Cortex of kidney (tissue), 1 donor: ENCODE measurements around the gene TMEM63C.

Experiments
- DNase-seq: peaks from one replicate; lab custom pipeline; 2025; lab: John Stamatoyannopoulos, UW

Gene TMEM63C

DNA sequence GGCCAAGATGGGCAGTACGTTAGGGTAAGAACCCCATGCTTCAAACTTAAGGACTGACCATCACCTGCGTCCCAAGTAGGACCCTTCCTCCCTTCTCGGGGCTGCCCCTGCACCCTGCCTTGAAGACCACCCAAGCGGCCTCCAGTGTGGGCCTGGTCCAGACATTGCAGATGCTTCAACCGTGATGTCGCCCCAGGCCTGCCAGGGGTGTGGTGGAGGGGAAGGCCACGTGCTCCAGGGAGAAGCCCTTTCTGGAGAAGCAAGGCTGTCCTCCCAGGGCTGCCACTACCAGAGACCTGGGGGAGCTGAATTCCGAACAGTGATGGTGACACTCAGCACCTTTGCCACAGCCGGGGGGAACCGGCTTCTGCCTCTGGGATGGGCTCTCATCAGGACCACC is 76.1 kb downstream of the TMEM63C start:
- no peak for DNase-seq

DNA sequence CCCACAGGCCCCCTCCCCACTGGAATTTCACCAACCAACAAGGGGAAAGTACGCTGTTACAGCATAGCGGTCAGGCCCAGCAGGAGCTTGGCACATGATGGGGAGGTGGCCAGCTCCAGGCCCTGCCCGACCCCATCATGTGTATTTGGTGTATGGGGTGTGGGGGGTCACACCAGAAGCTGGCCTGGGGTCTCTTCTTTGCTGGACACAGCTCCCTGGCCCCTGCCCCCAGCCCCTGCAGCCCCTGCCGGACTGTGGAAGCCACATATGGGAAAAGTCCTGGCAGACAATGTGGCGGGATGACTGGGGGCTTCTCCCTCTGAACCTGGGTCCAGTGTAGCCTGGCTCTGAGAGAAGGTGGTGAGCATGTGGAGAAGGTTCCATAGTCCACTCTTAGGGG is 77.0 kb downstream of the TMEM63C start:
- DNase-seq = no peak

DNA sequence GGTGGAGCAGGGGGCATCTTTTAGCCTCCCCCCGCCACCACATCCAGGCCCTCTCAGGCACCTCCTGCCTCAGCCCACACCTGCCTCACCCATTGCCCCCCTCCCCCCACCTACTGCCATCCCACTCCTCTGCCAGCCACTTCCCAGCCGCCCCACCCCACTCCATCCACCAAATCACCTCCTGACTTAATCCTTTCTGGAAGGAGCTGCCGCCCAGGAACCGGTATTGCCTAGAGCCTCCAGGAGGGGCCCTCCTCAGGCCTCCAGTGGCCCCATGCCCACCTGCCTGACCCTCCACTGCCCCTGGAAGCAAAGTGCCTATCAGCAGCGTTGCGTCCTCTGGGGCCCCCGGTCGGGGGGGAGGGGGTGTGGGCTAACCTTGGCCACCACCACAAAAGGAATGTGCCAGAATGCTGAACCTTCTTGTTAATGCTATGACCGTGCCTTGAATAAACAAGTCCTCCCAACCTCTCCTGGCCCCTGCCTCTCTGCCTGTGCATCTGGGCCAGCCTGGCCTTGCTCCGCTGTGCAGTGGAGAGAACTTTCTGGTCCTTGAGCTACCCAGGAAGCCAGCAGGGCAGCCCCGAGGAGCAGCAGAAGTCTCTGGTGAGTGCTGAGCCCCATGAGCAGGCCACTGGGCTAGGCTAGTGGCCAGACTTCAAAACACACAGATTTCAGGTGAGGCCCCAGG is 77.6 kb downstream of the TMEM63C start:
- no peak for DNase-seq

DNA sequence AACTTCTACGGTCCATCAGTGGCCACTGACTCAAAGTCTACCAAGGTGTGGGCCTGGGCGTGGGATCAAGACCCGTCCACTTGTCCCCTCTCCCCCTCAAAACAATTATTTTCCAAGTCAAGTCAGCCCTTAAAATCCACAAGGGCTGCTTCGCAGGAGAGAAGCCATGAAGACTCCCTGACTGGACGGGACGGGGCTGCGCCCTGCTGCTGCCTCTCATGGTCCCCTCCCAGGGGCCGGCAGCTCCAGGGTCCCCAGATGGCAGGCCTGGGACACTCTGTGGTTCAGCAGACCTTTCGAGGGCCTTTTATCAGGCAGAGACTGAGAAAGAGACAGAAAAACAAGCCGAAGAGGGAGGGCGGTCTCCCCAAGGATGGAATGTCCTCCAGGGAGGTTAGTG is 78.6 kb downstream of the TMEM63C start:
- no peak for DNase-seq

DNA sequence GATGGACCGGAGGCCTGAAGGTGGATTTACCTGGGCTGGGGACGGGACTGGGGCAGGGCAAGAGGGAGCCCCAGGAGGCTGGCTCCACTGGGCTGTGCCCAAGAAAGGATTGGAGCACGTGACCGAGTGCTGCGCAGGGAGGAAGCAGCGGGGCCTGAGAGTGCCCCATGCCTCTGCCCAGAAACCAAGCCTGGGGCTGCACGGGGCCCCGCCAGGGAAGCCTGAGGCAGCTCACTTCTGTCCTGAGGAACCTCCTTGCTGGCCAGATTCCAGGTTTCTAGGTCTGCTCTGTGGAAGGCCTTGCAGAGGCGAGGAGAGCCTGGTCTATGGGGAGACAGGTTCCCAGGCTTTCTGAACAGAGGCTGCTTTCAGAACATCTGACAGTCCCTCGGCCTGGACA is 79.0 kb downstream of the TMEM63C start:
- DNase-seq = no peak

DNA sequence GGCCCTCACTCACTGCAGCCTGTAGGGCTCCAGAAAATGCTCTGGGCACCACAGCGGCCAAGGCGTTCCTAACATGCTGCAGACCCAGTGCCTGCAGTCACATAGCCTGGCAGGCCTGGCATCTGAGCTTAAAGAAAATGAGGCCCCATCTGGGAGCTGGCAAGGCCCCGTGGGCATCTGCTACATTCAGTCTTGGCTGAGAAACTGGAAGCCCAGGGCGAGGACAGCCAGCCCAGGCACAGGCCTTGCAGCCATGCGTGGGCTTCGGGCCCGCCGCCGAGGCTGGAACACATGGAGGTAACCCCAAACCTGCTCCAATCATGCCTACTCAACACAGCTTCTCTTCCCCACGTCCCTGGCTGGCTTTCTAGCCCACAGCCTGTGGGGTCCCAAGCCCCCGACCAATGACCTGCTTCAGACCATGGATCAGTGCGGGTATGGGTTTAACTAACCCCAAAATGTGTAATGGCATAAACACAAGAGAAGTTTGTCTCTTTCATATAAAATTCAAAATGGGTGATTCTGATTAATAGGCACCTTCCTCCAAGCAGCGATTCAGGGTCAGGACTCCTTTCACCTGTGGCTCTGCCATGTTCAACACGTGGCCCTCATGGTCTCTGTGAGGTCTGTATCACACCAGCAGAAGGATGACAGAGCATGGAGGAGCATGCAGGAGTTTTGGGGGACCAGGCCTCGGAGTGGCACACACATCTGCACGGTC is 83.0 kb downstream of the TMEM63C start:
- no peak for DNase-seq

DNA sequence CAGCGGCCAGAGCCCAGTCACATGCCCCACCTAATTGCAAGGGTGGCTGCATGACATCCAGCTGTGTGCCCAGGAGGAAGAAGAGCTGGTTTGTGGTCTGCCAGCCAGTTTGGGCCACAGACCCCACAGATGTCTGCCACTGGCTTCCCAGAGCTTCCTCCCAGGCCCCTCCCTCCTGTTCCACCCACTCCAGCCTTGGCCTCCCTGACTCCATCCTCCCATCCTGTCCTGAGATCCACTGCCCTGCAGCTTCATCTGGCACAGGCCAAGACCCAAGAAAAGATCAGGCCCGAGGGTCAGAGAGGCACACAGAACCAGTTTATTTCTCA is 83.6 kb downstream of the TMEM63C start:
- no peak for DNase-seq

DNA sequence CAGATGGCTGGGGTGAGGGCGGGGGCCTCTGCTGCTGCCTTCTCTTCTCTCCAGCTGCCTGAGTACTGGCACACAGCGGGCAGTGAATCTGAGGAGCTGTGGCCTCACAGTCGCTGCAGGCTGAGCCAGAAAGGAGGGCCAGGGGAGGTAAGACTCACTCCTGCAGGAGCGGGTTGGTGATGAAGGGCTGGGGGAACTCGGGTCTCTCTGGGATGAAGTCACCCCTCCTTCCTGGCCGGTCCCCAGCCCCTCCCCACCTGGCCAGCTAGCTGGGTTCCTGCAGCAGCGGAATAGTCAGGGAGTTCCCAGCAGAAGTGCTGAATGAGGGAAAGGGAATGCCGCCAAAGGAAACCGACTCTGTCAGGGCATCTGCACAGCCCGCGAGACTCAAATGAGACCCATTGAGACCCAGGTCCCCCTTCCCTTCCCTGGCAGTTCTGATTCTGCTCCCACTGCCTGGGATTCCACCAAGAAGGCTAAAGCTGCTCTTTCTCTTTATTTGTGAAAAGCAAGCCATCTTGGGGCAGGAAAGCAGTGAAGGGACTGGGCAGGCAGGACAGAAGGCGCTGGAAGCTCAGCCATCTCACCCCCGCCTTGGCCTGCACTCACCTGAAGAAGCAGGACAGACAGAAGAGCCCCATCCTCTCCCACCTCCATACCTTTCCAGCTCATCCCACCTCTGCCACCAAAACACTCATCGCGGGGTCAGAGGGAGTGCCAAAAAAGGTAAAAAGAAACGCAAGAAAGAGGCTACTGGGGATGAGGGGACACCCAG is 84.2 kb downstream of the TMEM63C start:
- DNase-seq = no peak

DNA sequence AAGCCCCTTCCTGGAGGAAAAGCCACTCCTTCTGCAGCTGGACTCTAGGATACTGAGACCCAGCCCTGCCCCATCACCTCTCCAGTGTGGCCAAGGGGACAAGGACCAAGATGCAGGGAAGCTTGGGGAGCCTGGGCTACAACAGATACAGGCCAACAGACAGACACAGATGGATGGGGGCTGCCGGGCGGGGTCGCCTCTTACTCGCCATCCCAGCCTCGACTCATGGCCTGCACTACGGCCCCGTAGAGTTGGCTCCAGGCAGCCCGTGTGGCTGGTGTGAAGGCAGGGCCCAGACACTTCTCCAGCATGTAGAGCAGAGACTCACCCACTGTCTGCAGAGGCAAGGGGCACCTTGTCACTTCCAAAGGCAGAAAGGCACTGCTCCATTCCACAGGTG is 84.7 kb downstream of the TMEM63C start:
- DNase-seq = no peak

DNA sequence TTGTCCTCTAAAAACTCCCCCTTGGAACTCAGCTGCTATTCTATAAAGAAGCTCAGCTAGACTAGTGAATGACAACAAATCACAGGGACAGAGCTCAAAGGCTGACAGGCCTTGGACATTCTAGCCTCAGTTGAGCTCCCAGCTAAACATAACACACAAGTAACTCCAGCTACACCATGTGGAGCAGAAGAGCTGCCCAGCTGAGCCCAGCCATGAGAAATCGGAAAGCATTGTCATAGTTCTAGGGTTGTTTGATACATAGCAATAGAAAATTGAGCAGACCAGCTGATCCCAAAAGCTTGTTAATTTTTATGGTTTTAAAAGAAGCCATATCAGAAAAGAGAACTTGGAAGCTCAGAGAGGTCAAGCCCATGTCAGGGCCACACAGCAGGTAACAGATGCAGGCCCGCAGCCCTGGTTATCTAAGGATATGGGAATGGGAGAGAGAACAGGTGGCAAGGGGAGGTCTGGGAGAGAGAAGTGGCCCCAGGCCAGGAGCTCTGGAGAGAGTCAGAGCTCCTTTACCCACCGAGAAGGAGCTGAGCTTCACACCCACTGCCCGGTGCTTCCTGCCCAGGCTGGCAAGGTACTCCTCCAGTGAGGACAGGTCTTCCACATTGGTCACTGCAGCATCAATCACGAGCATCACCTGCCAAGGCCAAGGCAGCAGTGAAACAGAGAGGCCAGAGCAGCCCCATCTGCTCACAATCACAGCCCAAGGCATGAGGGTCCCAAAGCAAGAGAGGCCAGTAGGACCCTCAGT is 86.5 kb downstream of the TMEM63C start:
- no peak for DNase-seq

DNA sequence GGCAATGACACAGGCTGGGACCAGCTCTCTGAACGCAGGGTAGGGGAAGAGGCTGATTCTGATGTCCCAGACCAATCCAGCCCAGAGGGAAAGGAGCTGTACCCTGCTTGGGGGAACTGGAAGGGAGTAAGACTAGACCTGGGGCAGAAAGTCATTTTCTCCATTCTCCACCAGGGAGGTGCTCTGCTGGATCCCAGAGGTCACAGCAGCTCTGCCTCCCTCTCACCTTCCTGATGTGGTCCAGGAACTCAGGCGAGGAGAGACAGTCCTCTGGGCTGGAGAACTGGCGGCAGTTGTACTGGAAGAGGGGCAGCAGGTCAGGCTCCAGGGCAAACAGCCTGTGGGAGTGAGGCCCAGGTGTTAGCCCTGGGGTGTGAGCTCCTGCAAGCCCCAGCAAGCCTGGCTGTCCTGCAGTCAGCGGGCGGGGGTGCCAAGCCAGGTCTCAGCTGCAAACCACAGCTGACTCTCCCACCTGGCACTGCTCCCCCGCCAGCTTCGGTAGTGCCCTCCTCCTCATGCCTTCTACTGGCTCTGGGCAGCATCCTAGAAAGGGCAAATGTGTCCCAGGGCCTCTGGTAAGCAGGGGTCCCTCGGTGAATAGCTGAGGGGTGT is 87.5 kb downstream of the TMEM63C start:
- no peak for DNase-seq

DNA sequence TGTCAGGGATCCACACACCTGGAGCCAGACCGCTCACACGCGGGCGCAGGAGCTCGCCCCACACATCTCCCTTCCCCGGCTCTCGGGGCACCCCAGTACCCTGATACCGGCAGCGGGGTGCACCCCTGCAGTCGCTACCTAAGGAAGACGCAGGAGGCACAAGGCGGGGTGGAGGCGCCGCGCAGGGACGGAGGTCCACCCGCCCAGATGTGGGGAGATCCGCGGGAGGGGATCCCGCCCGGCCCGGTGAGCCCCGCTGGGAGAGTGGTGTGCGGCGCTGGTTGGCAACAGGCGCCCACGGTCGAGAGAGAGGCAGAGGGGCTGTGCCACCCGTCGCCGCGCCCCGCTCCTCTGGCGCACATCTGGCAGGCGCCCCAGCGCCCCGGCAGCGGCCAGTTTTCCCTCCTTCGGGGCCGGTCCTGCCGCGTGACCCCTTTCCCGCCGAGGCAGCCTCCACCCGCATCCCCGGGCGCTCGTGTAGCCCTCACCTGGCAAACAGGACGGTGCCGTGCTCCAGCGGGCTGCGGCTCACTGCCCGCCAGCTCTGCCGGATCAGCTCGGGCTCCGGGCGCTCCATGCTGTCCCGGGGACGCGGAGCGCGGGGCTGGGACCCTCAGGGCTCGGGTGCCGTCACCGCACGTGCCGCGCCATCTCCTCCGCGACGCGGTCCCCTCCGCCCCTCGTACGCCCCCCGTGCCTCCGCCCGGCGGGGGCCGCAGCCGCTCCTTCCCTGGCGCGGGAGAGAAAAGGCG is 88.9 kb downstream of the TMEM63C start:
- no peak for DNase-seq

DNA sequence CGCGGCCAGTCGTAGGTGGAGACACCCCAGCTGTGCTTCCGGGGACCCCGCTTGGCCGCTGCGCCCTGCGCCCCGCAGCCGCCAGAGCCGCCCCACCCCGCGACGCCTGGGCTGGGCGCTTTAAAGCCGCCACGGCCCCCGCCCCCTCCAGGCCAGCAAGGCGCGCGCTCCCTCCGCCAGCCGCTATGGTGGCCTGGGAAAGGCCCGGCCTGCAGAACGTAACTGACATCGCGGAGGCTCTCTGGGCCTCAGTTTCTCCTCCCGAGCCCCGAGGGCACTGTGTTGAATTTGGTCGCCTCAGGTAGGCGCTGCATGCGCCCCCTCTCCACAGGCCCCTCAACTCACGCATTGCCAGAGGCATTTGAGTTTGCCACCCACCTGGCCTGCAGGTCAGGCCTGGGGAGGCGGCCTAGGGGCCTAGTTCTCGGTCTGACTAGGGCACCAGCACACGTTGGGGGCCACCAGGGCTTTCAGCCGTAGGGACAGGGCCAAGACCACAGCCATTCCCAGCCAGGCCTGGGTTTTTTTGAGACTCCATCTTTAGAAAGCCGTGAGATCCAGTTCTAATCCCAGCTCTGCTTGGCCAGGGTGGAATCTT is 89.6 kb downstream of the TMEM63C start, which contains the start of gene NGB:
Gene NGB (minus strand): TSS at position 94 of the 598 bp plus-strand sequence. CDS start 269 bp downstream, outside the sequence.
- DNase-seq = no peak

DNA sequence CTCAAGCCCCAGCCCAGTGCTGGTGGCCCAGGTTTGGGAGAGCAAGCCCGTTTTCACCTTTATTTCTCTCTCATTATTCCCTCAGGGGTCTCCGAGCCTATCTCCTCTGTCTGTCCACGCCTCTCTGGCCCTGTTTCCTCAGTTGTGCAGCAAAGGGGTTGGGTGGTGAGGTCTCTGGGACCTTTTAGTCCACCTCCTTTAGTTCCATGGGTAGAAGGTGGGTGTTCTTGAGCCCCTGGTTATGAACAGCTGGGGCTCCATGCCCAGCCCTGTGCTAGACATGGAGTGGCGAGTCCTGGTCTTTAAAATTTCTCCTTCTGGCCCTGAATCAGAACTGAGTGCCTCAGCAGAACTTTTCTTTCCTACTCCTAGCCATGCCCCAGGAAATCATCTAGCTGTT is 90.7 kb downstream of the TMEM63C start:
- DNase-seq = no peak

DNA sequence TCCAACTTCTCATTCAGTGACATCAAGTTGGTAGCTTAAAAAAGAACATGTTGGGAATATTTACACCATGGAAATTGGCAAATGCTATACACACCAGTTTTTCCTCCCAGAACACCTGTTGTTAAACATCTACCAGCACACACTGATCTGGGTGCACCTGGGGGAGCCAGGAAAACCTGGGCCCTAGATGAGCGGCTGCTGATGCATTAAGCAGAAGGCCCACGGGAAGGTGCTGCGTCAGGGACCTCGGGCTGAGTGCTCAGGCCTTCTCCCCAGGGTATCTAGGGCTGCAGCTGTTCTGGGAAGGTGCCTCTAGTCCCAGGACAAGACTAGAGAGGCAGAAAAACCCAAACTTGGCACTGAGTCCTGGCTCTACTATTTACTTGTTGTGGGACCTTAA is 92.2 kb downstream of the TMEM63C start:
- DNase-seq = no peak

DNA sequence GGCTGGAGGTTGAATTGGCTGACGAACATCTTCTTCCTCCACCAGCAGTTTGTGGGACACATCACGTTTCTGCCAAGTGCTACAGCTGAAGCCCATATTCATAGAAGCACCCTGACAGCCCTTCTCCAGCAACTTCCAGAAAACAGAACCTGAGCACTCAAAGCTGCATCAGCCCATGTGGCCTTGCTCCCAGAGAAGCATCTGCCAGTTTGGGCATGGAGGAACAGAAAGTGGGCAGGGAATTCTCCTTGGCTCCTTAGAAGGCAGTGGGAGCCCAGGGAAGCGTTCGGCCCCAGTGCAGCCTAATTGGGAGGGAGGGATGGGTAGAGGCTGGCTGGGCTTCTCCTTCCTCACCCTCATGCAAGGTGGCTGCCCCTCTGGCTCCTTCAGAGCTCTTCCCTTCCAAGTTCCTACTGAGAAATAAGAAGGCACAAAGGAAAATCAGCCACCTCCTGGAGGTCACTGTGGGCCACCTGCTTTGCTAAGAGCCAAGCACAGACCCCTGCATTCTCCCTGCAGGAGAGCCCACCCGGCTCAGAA is 93.5 kb downstream of the TMEM63C start:
- no peak for DNase-seq

DNA sequence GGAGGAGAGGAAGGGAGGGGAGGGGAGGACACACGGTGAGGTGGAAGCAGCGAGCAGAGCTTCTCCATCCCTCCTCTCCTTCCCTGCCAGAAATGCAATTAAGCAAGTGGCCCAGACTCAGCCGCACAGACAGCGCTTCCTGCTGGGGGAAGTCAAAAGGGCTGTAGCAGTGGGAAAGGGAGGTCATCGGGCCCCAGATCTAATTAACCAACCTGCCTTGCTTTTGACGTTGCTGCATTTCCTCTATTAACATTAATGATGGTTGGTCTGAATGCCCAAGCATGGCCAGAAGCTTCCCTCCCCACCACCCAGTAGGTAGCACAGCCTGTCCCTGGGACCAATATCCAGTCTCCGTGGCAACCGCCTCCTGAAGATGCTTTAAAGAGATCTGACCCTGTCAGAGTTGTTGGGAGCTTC is 94.0 kb downstream of the TMEM63C start:
- DNase-seq = no peak

DNA sequence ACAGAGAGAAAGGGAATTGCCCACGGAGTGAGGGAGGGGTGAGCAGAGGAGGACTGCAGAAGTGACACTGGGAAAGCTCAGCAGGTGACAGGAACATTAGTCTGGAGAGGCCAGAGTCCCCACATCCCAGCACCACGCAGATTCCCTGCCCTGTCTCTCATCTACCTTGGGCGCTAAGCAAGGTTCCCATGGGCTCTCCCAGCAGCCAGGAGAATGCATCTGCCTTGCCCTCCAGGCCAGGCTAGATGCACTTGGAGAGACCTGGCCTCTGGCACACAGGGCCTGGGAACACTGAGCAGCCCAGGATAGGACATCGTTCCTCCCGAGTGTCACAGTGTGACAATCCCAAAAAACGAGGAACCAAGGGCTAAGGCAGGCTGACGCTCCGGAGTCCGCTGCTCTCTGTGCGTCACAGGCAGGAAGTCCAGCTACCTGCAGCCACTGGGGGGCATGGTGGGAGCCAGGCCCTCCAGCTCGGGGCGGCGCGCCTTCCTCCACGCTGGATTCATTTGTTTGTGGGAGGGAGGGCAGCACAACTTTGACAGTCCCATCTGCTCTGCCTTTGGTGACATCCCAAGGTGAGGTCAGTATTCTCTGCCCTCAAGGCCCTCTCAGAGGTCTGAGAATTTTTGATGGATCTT is 94.8 kb downstream of the TMEM63C start:
- no peak for DNase-seq

DNA sequence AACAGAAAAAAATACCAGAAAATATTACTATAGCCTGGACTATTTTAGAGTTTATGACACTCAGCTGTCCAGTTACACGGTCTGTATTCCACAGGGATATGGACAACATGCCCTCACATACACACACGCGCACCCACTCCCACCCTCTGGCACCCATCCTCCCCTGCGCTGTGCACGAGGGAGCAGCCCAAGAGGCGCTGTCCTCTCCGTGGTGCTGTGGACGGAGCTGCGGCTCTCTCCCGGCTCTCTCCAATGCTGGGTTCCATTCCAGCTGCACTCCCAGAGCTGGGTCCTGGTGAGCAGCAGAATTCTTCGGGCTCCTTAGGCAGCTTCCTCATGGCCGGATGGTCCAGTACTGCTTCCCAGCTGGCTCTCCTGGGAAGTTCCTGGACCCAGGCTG is 95.4 kb downstream of the TMEM63C start:
- DNase-seq = no peak
